ENCODE measurements around the gene APLP2. TPM values are rescaled to one million over a fixed set of nuclear protein-coding genes. Genes with fewer than 3 reads are reported as not detected.

Gene APLP2
- total RNA-seq, 1 donor from 2014 or later: 374 TPM

GRCh38 chr11:130070109-130070845, 583 bp downstream of the APLP2 start:
- H3K36me3 Mint-ChIP-seq (ENCODE audit: insufficient read depth): no peaks in the 10 kb centered on the region
- no peaks in the 10 kb centered on the region for H3K9me3 Mint-ChIP-seq (ENCODE audit: low read depth)
- H3K4me3 Mint-ChIP-seq (ENCODE audit: low read depth): peak overlapping the region; percentile 85
- H3K27me3 Mint-ChIP-seq: peaks cover 5% of the 10 kb centered on the region
- H3K4me1 Mint-ChIP-seq (ENCODE audit: low read depth): peaks cover 18% of the 10 kb centered on the region
- peak overlapping the region; percentile 91 for H3K27ac Mint-ChIP-seq
- peak; percentile 44 for DNase-seq (ENCODE audit: low spot score, unreplicated experiment)
- TF ChIP-seq CTCF (IDR thresholded peaks at IDR 0.05; ENCODE audit: unreplicated experiment): peak; percentile 25

GRCh38 chr11:130070846-130071200, 1.1 kb downstream of the APLP2 start:
- no peak for DNase-seq (ENCODE audit: low spot score, unreplicated experiment)
- Mint-ChIP-seq H3K4me1 (ENCODE audit: low read depth) (peaks cover 19% of the 10 kb centered on the region), H3K36me3 (ENCODE audit: insufficient read depth) (no peaks in the 10 kb centered on the region), H3K27ac (peak overlapping the region; percentile 92), H3K4me3 (ENCODE audit: low read depth) (peak overlapping the region; percentile 85), H3K27me3 (peaks cover 5% of the 10 kb centered on the region), H3K9me3 (ENCODE audit: low read depth) (no peaks in the 10 kb centered on the region)
- TF ChIP-seq CTCF (IDR thresholded peaks at IDR 0.05; ENCODE audit: unreplicated experiment): no peak

GRCh38 chr11:130071211-130071712, 1.6 kb downstream of the APLP2 start:
- TF ChIP-seq CTCF (IDR thresholded peaks at IDR 0.05; ENCODE audit: unreplicated experiment): no peak
- Mint-ChIP-seq H3K4me1 (ENCODE audit: low read depth) (peaks cover 19% of the 10 kb centered on the region), H3K36me3 (ENCODE audit: insufficient read depth) (no peaks in the 10 kb centered on the region), H3K9me3 (ENCODE audit: low read depth) (no peaks in the 10 kb centered on the region), H3K4me3 (ENCODE audit: low read depth) (peak overlapping the region; percentile 85), H3K27me3 (peaks cover 5% of the 10 kb centered on the region), H3K27ac (peak overlapping the region; percentile 92)
- DNase-seq (ENCODE audit: low spot score, unreplicated experiment): no peak

- H3K4me3 Mint-ChIP-seq (ENCODE audit: low read depth): no peak overlapping the region
- H3K9me3 Mint-ChIP-seq (ENCODE audit: low read depth): no peaks in the 10 kb centered on the region
- peaks cover 3% of the 10 kb centered on the region for H3K36me3 Mint-ChIP-seq (ENCODE audit: insufficient read depth)
- H3K27ac Mint-ChIP-seq: no peak overlapping the region
- no peaks in the 10 kb centered on the region for H3K27me3 Mint-ChIP-seq
- DNase-seq (ENCODE audit: low spot score, unreplicated experiment): no peak
- peaks cover 39% of the 10 kb centered on the region for H3K4me1 Mint-ChIP-seq (ENCODE audit: low read depth)
- no peak for TF ChIP-seq CTCF (IDR thresholded peaks at IDR 0.05; ENCODE audit: unreplicated experiment)
These were observed 5.0 kb downstream of the APLP2 start for GRCh38 chr11:130074736-130075135.

- peaks cover 3% of the 10 kb centered on the region for H3K36me3 Mint-ChIP-seq (ENCODE audit: insufficient read depth)
- H3K4me3 Mint-ChIP-seq (ENCODE audit: low read depth): no peak overlapping the region
- no peaks in the 10 kb centered on the region for H3K9me3 Mint-ChIP-seq (ENCODE audit: low read depth)
- no peaks in the 10 kb centered on the region for H3K27me3 Mint-ChIP-seq
- no peak for DNase-seq (ENCODE audit: low spot score, unreplicated experiment)
- TF ChIP-seq CTCF (IDR thresholded peaks at IDR 0.05; ENCODE audit: unreplicated experiment): no peak
- peak overlapping the region; percentile 27 for H3K27ac Mint-ChIP-seq
- H3K4me1 Mint-ChIP-seq (ENCODE audit: low read depth): peaks cover 32% of the 10 kb centered on the region
These were observed 7.2 kb downstream of the APLP2 start for GRCh38 chr11:130076778-130077481.
